MM.1S (cell line): ENCODE data around the gene KLK15.

Experiments
- DNase-seq: peaks from one replicate; pipeline ENCODE4 v3.0.0-alpha.2; 2015
- H2AFZ ChIP-seq: fragments of 300-600 bp; sonication (generic); 2 replicates; pipeline ENCODE4 v1.6.0; 2016; ENCODE audit warnings: antibody characterized with exemption, low read length
- H3F3A ChIP-seq: fragments of 300-600 bp; sonication (generic); 2 replicates; pipeline ENCODE4 v1.6.1; 2016; ENCODE audit warnings: mild to moderate bottlenecking, antibody characterized with exemption, low read length, moderate library complexity, mixed read lengths; ENCODE audit not compliant: insufficient read depth
- H3K27ac ChIP-seq: fragments of 300-600 bp; sonication (generic); 2 replicates; pipeline ENCODE4 v1.5.1; 2016; ENCODE audit warnings: mild to moderate bottlenecking, low read length
- H3K27me3 ChIP-seq: fragments of 300-600 bp; sonication (generic); replicated peaks from 2 replicates; pipeline ENCODE4 v1.6.0; 2016; ENCODE audit warnings: low read length; ENCODE audit not compliant: insufficient read depth
- H3K36me3 ChIP-seq: fragments of 300-600 bp; sonication (generic); replicated peaks from 2 replicates; pipeline ENCODE4 v1.6.1; 2016; ENCODE audit warnings: mild to moderate bottlenecking, low read length, mixed read lengths; ENCODE audit not compliant: insufficient read depth
- H3K4me1 ChIP-seq: fragments of 300-600 bp; sonication (generic); 2 replicates; pipeline ENCODE4 v1.6.1; 2016; ENCODE audit warnings: low read length, mixed read lengths
- H3K4me2 ChIP-seq: fragments of 300-600 bp; sonication (generic); 2 replicates; pipeline ENCODE4 v1.6.0; 2016; ENCODE audit warnings: low read depth, low read length
- H3K4me3 ChIP-seq: fragments of 300-600 bp; sonication (generic); 2 replicates; pipeline ENCODE4 v1.5.1; 2016; ENCODE audit warnings: low read length, mixed read lengths
- H3K79me2 ChIP-seq: fragments of 300-600 bp; sonication (generic); 2 replicates; pipeline ENCODE4 v1.6.1; 2016; ENCODE audit warnings: mixed run types, low read length, mixed read lengths
- H3K9ac ChIP-seq: fragments of 300-600 bp; sonication (generic); 2 replicates; pipeline ENCODE4 v1.6.1; 2016; ENCODE audit warnings: low read length, mixed read lengths
- H3K9me2 ChIP-seq: fragments of 300-600 bp; sonication (generic); replicated peaks from 2 replicates; pipeline ENCODE4 v1.6.1; 2016; ENCODE audit warnings: mild to moderate bottlenecking, low read length, mixed read lengths; ENCODE audit not compliant: insufficient read depth
- H3K9me3 ChIP-seq: fragments of 300-600 bp; sonication (generic); replicated peaks from 2 replicates; pipeline ENCODE4 v1.6.1; 2016; ENCODE audit warnings: mild to moderate bottlenecking, low read length, mixed read lengths; ENCODE audit not compliant: insufficient read depth
- H4K20me1 ChIP-seq: fragments of 300-600 bp; sonication (generic); 2 replicates; pipeline ENCODE4 v1.6.1; 2016; ENCODE audit warnings: mild to moderate bottlenecking, low read length, moderate library complexity, mixed read lengths; ENCODE audit not compliant: insufficient read depth
- EZH2 ChIP-seq: fragments of 300-600 bp; sonication (generic); optimal IDR thresholded peaks from 2 replicates; pipeline ENCODE3; 2017; ENCODE audit warnings: low read depth, mild to moderate bottlenecking, antibody characterized with exemption, low read length, mixed read lengths
- EZH2phosphoT487 ChIP-seq: fragments of 300-600 bp; sonication (generic); IDR thresholded peaks from 2 replicates; pipeline ENCODE4 v1.6.1; 2018; ENCODE audit warnings: antibody characterized with exemption, low read length
- TF ChIP-seq, protein P1 (sequence below): fragments of 300-600 bp; sonication (generic); IDR thresholded peaks from 2 replicates; pipeline ENCODE4 v1.5.1; 2016; ENCODE audit warnings: antibody characterized with exemption, low read length, mixed read lengths

The KLK15 gene

DNA sequence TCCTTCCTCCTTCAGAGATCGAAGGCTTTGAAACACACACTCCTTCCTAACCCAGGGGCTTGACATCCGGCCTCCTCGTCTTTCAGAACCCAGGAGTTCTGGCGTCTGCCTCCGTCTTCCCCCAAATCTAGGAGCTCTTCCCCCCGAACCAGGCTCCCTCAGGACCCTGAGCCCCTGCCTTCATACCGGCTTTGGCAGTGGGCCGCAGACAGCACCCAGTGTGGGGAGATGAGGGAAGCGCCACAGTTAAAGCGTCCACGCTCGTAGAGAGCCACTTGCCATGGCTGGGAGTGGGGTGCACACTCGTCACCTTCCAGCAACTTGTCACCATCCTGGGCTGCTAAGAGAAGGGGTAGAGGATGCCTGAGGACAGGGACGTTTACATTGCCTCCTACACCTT, 5.9 kb downstream of the KLK15 start:
- no peak overlapping the region for H3K27ac ChIP-seq
- no peaks in the 10 kb centered on the region for H3K79me2 ChIP-seq
- peaks cover 87% of the 10 kb centered on the region for H3K27me3 ChIP-seq
- H3K9ac ChIP-seq, result no peak overlapping the region
- no peaks in the 10 kb centered on the region for H3K4me1 ChIP-seq
- no peak overlapping the region for H2AFZ ChIP-seq
- no peaks in the 10 kb centered on the region for H3F3A ChIP-seq
- no peaks in the 10 kb centered on the region for H3K36me3 ChIP-seq
- no peaks in the 10 kb centered on the region for H3K9me2 ChIP-seq
- no peak overlapping the region for H3K4me3 ChIP-seq
- no peaks in the 10 kb centered on the region for H4K20me1 ChIP-seq
- no peak for DNase-seq
- no peak for TF ChIP-seq EZH2phosphoT487
- no peak for TF ChIP-seq EZH2
- TF ChIP-seq, protein P1, sequence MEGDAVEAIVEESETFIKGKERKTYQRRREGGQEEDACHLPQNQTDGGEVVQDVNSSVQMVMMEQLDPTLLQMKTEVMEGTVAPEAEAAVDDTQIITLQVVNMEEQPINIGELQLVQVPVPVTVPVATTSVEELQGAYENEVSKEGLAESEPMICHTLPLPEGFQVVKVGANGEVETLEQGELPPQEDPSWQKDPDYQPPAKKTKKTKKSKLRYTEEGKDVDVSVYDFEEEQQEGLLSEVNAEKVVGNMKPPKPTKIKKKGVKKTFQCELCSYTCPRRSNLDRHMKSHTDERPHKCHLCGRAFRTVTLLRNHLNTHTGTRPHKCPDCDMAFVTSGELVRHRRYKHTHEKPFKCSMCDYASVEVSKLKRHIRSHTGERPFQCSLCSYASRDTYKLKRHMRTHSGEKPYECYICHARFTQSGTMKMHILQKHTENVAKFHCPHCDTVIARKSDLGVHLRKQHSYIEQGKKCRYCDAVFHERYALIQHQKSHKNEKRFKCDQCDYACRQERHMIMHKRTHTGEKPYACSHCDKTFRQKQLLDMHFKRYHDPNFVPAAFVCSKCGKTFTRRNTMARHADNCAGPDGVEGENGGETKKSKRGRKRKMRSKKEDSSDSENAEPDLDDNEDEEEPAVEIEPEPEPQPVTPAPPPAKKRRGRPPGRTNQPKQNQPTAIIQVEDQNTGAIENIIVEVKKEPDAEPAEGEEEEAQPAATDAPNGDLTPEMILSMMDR, result no peak
- no peak overlapping the region for H3K4me2 ChIP-seq
- no peaks in the 10 kb centered on the region for H3K9me3 ChIP-seq

DNA sequence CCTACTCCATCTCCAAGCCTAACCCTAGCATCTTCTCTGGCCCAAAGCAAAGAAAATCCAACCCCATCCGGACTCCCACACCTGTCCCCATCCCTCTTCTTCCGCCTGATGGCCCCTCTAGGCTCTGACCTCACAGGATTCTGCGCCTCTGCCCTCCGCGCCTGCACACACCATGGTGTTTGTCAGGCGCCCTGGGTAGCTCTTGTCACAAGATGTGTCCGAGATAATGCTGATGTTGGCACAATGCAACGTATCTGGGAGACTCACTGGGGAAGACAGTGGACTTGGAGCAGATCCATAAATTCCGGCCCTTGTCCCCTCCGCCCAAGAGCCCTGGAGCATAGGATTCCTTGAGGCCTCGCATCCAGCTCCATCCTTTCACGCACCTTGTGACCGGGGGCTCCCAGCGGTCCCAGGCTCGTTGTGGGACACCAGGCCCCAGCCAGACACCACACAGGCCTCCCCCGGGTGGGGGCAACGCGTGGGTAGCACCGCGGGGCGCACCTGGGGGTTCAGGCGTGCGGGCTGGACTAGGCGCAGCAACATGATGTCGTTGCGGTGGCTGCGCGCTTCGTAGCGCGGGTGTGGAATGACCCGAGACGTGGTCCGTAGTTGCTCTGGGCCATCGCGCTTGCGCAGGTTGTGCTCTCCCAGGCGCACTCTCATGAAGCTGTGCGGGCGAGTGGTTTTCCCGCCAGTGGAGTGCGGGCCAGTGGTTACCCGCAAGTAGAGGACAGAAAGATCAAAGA, 6.7 kb downstream of the KLK15 start:
- no peaks in the 10 kb centered on the region for H3K79me2 ChIP-seq
- H2AFZ ChIP-seq, result no peak overlapping the region
- no peaks in the 10 kb centered on the region for H3F3A ChIP-seq
- peaks cover 88% of the 10 kb centered on the region for H3K27me3 ChIP-seq
- no peak for TF ChIP-seq EZH2
- TF ChIP-seq, protein P1, result no peak
- TF ChIP-seq EZH2phosphoT487, result no peak
- no peak overlapping the region for H3K9ac ChIP-seq
- no peaks in the 10 kb centered on the region for H3K36me3 ChIP-seq
- no peak for DNase-seq
- H3K4me3 ChIP-seq, result no peak overlapping the region
- no peaks in the 10 kb centered on the region for H4K20me1 ChIP-seq
- no peaks in the 10 kb centered on the region for H3K9me2 ChIP-seq
- H3K9me3 ChIP-seq, result no peaks in the 10 kb centered on the region
- no peaks in the 10 kb centered on the region for H3K4me1 ChIP-seq
- H3K27ac ChIP-seq, result no peak overlapping the region
- no peak overlapping the region for H3K4me2 ChIP-seq

DNA sequence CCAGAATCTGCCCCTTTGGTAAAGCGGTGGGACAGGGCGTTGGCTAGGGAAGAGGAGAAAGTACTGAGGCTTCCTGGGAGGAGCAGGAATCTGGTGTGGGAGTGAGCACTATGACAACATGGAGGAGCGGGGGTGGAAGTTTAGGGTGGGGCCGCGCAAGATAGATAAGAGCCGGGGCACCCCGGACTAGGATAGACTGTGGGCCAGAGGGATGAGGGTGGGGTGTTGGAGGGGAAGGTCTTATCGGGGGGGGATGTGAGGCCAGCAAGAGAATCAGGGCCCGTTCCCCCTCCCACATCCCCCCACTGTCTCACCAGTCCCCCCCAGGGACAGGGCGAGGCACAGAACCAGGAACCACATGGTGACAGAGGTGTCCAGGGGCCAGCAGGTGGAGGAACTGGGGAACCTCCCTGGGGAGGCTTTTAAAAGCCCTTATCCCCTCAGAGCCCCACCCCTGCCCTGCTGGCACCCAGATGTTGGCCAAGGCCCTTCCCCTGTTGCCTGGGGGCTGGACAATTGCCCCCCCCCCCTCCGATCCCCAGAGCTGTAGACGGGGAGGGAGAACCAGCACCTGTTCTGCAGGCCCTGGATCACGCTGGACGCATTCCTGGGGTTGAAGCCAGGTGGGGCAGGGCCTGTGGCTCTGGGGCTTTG, 9.9 kb downstream of the KLK15 start, which contains the start of gene KLK1:
KLK1 (minus strand) TSS at position 399 of the 654 bp plus-strand sequence; CDS start at position 360, 39 bp downstream.
- H3K4me3 ChIP-seq, result no peak within 1 kb of the TSS
- H3K4me2 ChIP-seq, result no peak within 1 kb of the TSS
- no peak for TF ChIP-seq EZH2
- TF ChIP-seq, protein P1, result no peak
- TF ChIP-seq EZH2phosphoT487, result no peak
- no peak within 1 kb of the TSS for H2AFZ ChIP-seq
- no peaks in the 10 kb centered on the region for H3K9me3 ChIP-seq
- DNase-seq, result no peak
- H3K4me1 ChIP-seq, result no peaks in the 10 kb centered on the region
- H3K27ac ChIP-seq, result no peak within 1 kb of the TSS
- no peaks in the 10 kb centered on the region for H4K20me1 ChIP-seq
- H3K36me3 ChIP-seq, result no peaks in the 10 kb centered on the region
- H3K27me3 ChIP-seq, result peaks cover 92% of the 10 kb centered on the region
- no peaks in the 10 kb centered on the region for H3K79me2 ChIP-seq
- no peak within 1 kb of the TSS for H3K9ac ChIP-seq
- H3K9me2 ChIP-seq, result no peaks in the 10 kb centered on the region
- H3F3A ChIP-seq, result no peaks in the 10 kb centered on the region
